K562 (cell line): Measurements from ENCODE around the gene RPP38. TPM values are rescaled to one million over a fixed set of nuclear protein-coding genes. Genes with fewer than 3 reads are reported as not detected.

Experiments
- ATAC-seq: fragments of 200-7000 bp; cut with Tn5 transposase; 3 replicates; pipeline ENCODE4 v1.9.1; 2020; ENCODE audit warnings: moderate library complexity
- BruUV-seq: library from RNA; stranded (reverse); fragments of 400-500 nt; replicated peaks from 2 replicates; lab custom pipeline; 2021; lab: Mats Ljungman, UMichigan
- CTCF ChIA-PET: fragments of 300-600 bp; formaldehyde crosslinking; extraction: SDS; loops from one replicate; lab custom pipeline; 2021; ENCODE audit warnings: low intra/inter-chr PET ratio; lab: Yijun Ruan, JAX
- POLR2A ChIA-PET: fragments of 300-600, 350-650 bp; sonication (Branson Sonifier 250); formaldehyde crosslinking; extraction: SDS; loops from one replicate; lab custom pipeline; 2021; ENCODE audit warnings: antibody characterized with exemption, inconsistent platforms; lab: Yijun Ruan, JAX
- DNase-seq, 4 experiments: peaks; one replicate each; pipeline versions ENCODE4 v3.0.0 to v3.0.0-alpha.2; 2011 to 2018; ENCODE audit warnings: low spot score in 3 of 4, mixed read lengths in 3 of 4; ENCODE audit errors: extremely low read depth in 1 of 4
- FAIRE-seq: peaks from 2 replicates; lab custom pipeline; 2011; peaks lifted over from hg19 to GRCh38; lab: Jason Lieb, UNC
- H2AFZ ChIP-seq: 2 replicates; pipeline ENCODE4 v1.6.0; 2011; ENCODE audit warnings: low read depth, low read length, control low read depth, inconsistent platforms
- H3K27ac ChIP-seq: fragments of 200-600 bp; 3 replicates; pipeline ENCODE4 v1.8.0; 2011; ENCODE audit warnings: low read depth, mild to moderate bottlenecking, control low read depth, inconsistent platforms, low read length, moderate library complexity, mixed read lengths; ENCODE audit errors: extremely low read depth
- H3K27me3 ChIP-seq, 2 experiments: fragments of 300-600 bp in 1 of 2; 2 replicates in 1 of 2; 3 replicates in 1 of 2; pipeline versions ENCODE4 v1.6.0 to v1.8.0; 2011; ENCODE audit warnings: inconsistent platforms in 2 of 2, low read length in 2 of 2, mild to moderate bottlenecking in 1 of 2, mixed read lengths in 1 of 2, moderate library complexity in 1 of 2; ENCODE audit not compliant: control insufficient read depth in 2 of 2, insufficient read depth in 2 of 2
- H3K36me3 ChIP-seq: fragments of 300-600 bp; 3 replicates; pipeline ENCODE4 v1.8.0; 2011; ENCODE audit warnings: mild to moderate bottlenecking, low read length, inconsistent platforms; ENCODE audit not compliant: control insufficient read depth, insufficient read depth
- H3K4me1 ChIP-seq, 2 experiments: fragments of 200-600 bp in 1 of 2; replicated peaks in 1 of 2; 2 replicates in 1 of 2; 3 replicates in 1 of 2; pipeline versions ENCODE4 v1.5.1 to v1.8.0; 2011; ENCODE audit warnings: inconsistent platforms in 2 of 2, low read length in 2 of 2, mild to moderate bottlenecking in 1 of 2, mixed read lengths in 1 of 2, moderate library complexity in 1 of 2; ENCODE audit not compliant: control insufficient read depth in 2 of 2, insufficient read depth in 2 of 2
- H3K4me2 ChIP-seq: 2 replicates; pipeline ENCODE4 v1.6.1; 2011; ENCODE audit warnings: low read length, control low read depth, inconsistent platforms, mixed read lengths; ENCODE audit not compliant: insufficient read depth
- H3K4me3 ChIP-seq: fragments of 200-600 bp; sonication (generic), shearing (Covaris generic); 2 replicates; pipeline ENCODE4 v1.5.1; 2016; ENCODE audit warnings: control low read depth, inconsistent platforms
- H3K79me2 ChIP-seq: fragments of 200-600 bp; 3 replicates; pipeline ENCODE4 v1.8.0; 2011; ENCODE audit warnings: low read length, inconsistent platforms; ENCODE audit not compliant: control insufficient read depth, insufficient read depth
- H3K9ac ChIP-seq, 2 experiments: 2 replicates each; pipeline versions ENCODE4 v1.6.0 to v1.6.1; 2011; ENCODE audit warnings: low read depth in 2 of 2, low read length in 2 of 2, control low read depth in 1 of 2, inconsistent platforms in 1 of 2, mild to moderate bottlenecking in 1 of 2, mixed read lengths in 1 of 2; ENCODE audit not compliant: insufficient read depth in 1 of 2
- H3K9me1 ChIP-seq: one replicate; pipeline ENCODE4 v1.6.0; 2011; ENCODE audit warnings: inconsistent platforms, mild to moderate bottlenecking, low read length, moderate library complexity; ENCODE audit not compliant: control insufficient read depth, insufficient read depth
- H3K9me3 ChIP-seq: replicated peaks from 2 replicates; pipeline ENCODE4 v1.5.1; 2011; ENCODE audit warnings: low read depth, low read length, inconsistent platforms; ENCODE audit not compliant: control insufficient read depth, insufficient read depth
- H4K20me1 ChIP-seq: replicated peaks from 2 replicates; pipeline ENCODE4 v1.6.1; 2011; ENCODE audit warnings: low read length, inconsistent platforms, mixed read lengths; ENCODE audit not compliant: control insufficient read depth, insufficient read depth
- CTCF ChIP-seq, 3 experiments: IDR thresholded peaks in 2 of 3; conservative IDR thresholded peaks in 1 of 3; 2 replicates each; pipeline ENCODE4 v1.5.1; 2011 to 2012; ENCODE audit warnings: low read length in 3 of 3, mild to moderate bottlenecking in 3 of 3, control low read depth in 2 of 3, improper control_type of control experiment in 1 of 3, inconsistent platforms in 1 of 3, low read depth in 1 of 3, mixed read lengths in 1 of 3, moderate library complexity in 1 of 3; ENCODE audit not compliant: insufficient read depth in 2 of 3
- GATA2 ChIP-seq: sonication (generic); formaldehyde crosslinking; IDR thresholded peaks from 2 replicates; pipeline ENCODE4 v1.4.0; 2020; ENCODE audit warnings: mild to moderate bottlenecking, missing genetic modification reagents
- GTF2A2 ChIP-seq: IDR thresholded peaks from 2 replicates; pipeline ENCODE4 v1.6.1; 2016; ENCODE audit warnings: mild to moderate bottlenecking, missing genetic modification characterization, missing compliant biosample characterization
- NCOR1 ChIP-seq: fragments of 450-650 bp; IDR thresholded peaks from 2 replicates; pipeline ENCODE4 v1.6.1; 2016; ENCODE audit warnings: mild to moderate bottlenecking, moderate library complexity
- RAD21 ChIP-seq, 2 experiments: fragments of 250-450 bp in 1 of 2; fragments of 450-650 bp in 1 of 2; sonication (Bioruptor Pico) in 1 of 2; formaldehyde crosslinking in 1 of 2; IDR thresholded peaks in 1 of 2; conservative IDR thresholded peaks in 1 of 2; 2 replicates each; pipeline versions ENCODE4 v1.4.0 to v1.8.0; 2020 to 2022; ENCODE audit warnings: mild to moderate bottlenecking in 2 of 2, moderate library complexity in 1 of 2
- RCOR1 ChIP-seq, 2 experiments: IDR thresholded peaks; 2 replicates each; pipeline ENCODE4 v1.6.1; 2012; ENCODE audit warnings: low read depth in 2 of 2, low read length in 2 of 2, borderline replicate concordance in 1 of 2, improper control_type of control experiment in 1 of 2
- SMARCC2 ChIP-seq: fragments of 450-650 bp; IDR thresholded peaks from 2 replicates; pipeline ENCODE4 v1.6.1; 2017; ENCODE audit warnings: antibody characterized with exemption, moderate library complexity, mild to moderate bottlenecking, low read depth
- STAG1 ChIP-seq: sonication (generic); formaldehyde crosslinking; IDR thresholded peaks from 2 replicates; pipeline ENCODE4 v1.5.0; 2020; ENCODE audit warnings: missing genetic modification reagents, borderline replicate concordance
- TFAP4 ChIP-seq: sonication (generic); formaldehyde crosslinking; IDR thresholded peaks from 2 replicates; pipeline ENCODE4 v1.8.0; 2022; ENCODE audit warnings: missing genetic modification reagents, mild to moderate bottlenecking, moderate library complexity, borderline replicate concordance
- WGBS: fragments of 100-300 bp; shearing (Covaris generic); methylation state at CpG from one replicate; pipeline ENCODE4 v1.1.6; 2016; ENCODE audit warnings: low coverage, mixed read lengths; ENCODE audit not compliant: insufficient coverage; ENCODE audit errors: missing lambda C conversion rate; 5-methylcytosine and 5-hydroxymethylcytosine counted together
- in situ Hi-C: fragments of 300-500 bp; cut with MboI; formaldehyde crosslinking; loops from 4 replicates; pipeline ENCODE4 v1.15.0; 2018; ENCODE audit warnings: inconsistent platforms, mixed read lengths
- intact Hi-C: fragments of 100-400 bp; cut with micrococcal nuclease; formaldehyde crosslinking; loops from 2 replicates; pipeline ENCODE4 v1.14.2; 2022
- polyA plus RNA-seq, 8 experiments: library from polyadenylated mRNA; depleted of rRNA in 4 of 8; stranded (reverse) in 5 of 8; unstranded in 3 of 8; fragments of >200 nt; fragmentation: Nextera tagmentation in 2 of 8; fragmentation: Illumina TruSeq in 1 of 8; extraction: Ambion mirVana in 2 of 8; extraction: Trizol in 1 of 8; gene quantifications; 2 replicates each; pipeline versions ENCODE4 v1.2.1 to v1.2.3, GENCODE V29; 2011 to 2014; ENCODE audit warnings: inconsistent platforms in 1 of 8, missing spikeins in 1 of 8
- total RNA-seq, 7 experiments: library from RNA; depleted of rRNA in 6 of 7; stranded (reverse); fragments of >200 nt in 6 of 7; fragmentation: Illumina TruSeq in 2 of 7; extraction: Trizol in 2 of 7; gene quantifications; 2 replicates each; pipeline versions ENCODE4 v1.2.1 to v1.2.3, GENCODE V29; 2011 to 2021; ENCODE audit warnings: low replicate concordance in 1 of 7
- TF ChIP-seq, protein P1 (sequence below), 3 experiments: fragments of 200-800 bp in 1 of 3; fragments of 250-450 bp in 1 of 3; fragments of 450-650 bp in 1 of 3; sonication (Bioruptor Pico) in 1 of 3; sonication (Bioruptor generic) in 1 of 3; formaldehyde crosslinking in 1 of 3; IDR thresholded peaks; 2 replicates each; pipeline versions ENCODE4 v1.6.1 to v1.8.0; 2016 to 2022; ENCODE audit warnings: mild to moderate bottlenecking in 2 of 3, missing genetic modification characterization in 2 of 3, missing compliant biosample characterization in 1 of 3, moderate library complexity in 1 of 3

Gene RPP38
- total and polyA plus RNA-seq, 9 of the 15 experiments (the other 6 are each of a cell fraction or from before 2014, with no cell fraction given) = 26.3 to 58.6 (median 33.8) TPM

DNA sequence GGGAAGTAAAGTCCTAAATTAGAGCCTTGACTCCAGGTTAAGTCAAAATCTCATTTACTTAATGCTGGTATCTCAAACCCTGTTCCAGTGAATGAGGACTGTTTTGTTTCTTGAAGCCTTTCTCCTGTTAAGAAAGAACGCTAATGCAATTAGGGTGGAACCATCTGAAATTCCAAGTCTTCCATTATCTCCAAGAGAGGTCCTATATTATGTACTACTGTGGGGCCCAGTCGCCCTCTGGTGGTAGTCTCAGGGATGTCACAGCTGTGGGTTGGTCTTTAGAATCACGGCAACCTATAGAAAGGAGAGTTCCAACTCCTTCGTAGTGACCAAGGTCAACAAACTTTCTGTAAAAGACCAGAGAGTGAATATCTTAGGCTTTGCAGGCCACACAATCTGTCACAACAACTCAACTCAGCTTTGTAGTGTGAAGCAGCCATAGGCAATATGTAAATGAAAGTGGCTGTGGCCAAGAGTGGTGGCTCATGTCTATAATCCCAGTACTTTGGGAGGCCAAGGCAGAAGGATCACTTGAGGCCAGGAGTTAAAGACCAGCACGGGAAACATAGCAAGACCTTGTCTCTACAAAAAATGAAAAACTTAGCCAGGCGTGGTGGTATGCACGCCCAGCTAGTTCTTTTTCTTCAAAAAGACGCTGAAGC, 9.3 kb downstream of the RPP38 start:
- H3K9ac ChIP-seq = no peak overlapping the region
- no peak overlapping the region for H3K27ac ChIP-seq
- H3K4me2 ChIP-seq = no peak overlapping the region
- ChIA-PET CTCF (interaction anchor here (0.6 to 2.0 kb wide), 4 partner anchors 115 to 608 kb away, joined by 3 to 6 read pairs (median 6); no protein-coding TSS in a partner anchor), POLR2A (interaction anchor here (1.4 kb wide), 2 partner anchors 11 to 16 kb away, joined by 3 to 6 read pairs; no protein-coding TSS in a partner anchor)
- FAIRE-seq (peak; percentile 93), DNase-seq (peak; percentile 64 to 80 (median 68)), ATAC-seq (peak; percentile 99)
- H4K20me1 ChIP-seq = no peaks in the 10 kb centered on the region
- no peaks in the 10 kb centered on the region for H3K27me3 ChIP-seq
- no peaks in the 10 kb centered on the region for H3K4me1 ChIP-seq
- no peak overlapping the region for H2AFZ ChIP-seq
- H3K79me2 ChIP-seq = peaks cover 11% of the 10 kb centered on the region
- no peaks in the 10 kb centered on the region for H3K9me1 ChIP-seq
- intact Hi-C loops (loop anchor here (1.0 to 10.0 kb wide), 2 partner anchors 115 to 572 kb away; no protein-coding TSS in a partner anchor), in situ Hi-C loops (no loop called here)
- BruUV-seq = no TSS peak
- 45% methylated on average over 8 of the region's 8 CpGs for WGBS
- peaks cover 66% of the 10 kb centered on the region for H3K36me3 ChIP-seq
- H3K9me3 ChIP-seq = no peaks in the 10 kb centered on the region
- H3K4me3 ChIP-seq = no peak overlapping the region
- peak in 1 of 2 experiments; percentile 16; a peak in 1 of 4 replicates for TF ChIP-seq RCOR1 (IDR thresholded peaks at IDR 0.05; ENCODE audit: borderline replicate concordance in 1 of 2, low read depth in 2 of 2, low read length in 2 of 2)
- no peak for TF ChIP-seq NCOR1
- TF ChIP-seq RAD21 (CRISPR knock-in tag; conservative IDR thresholded peaks at IDR 0.05 in 1 of 2, IDR thresholded peaks at IDR 0.05 in 1 of 2) = peak; percentile 91 to 94
- peak; percentile 29; the same call in 1 of the 2 replicates for TF ChIP-seq TFAP4 (CRISPR knock-in tag)
- TF ChIP-seq, protein P1, sequence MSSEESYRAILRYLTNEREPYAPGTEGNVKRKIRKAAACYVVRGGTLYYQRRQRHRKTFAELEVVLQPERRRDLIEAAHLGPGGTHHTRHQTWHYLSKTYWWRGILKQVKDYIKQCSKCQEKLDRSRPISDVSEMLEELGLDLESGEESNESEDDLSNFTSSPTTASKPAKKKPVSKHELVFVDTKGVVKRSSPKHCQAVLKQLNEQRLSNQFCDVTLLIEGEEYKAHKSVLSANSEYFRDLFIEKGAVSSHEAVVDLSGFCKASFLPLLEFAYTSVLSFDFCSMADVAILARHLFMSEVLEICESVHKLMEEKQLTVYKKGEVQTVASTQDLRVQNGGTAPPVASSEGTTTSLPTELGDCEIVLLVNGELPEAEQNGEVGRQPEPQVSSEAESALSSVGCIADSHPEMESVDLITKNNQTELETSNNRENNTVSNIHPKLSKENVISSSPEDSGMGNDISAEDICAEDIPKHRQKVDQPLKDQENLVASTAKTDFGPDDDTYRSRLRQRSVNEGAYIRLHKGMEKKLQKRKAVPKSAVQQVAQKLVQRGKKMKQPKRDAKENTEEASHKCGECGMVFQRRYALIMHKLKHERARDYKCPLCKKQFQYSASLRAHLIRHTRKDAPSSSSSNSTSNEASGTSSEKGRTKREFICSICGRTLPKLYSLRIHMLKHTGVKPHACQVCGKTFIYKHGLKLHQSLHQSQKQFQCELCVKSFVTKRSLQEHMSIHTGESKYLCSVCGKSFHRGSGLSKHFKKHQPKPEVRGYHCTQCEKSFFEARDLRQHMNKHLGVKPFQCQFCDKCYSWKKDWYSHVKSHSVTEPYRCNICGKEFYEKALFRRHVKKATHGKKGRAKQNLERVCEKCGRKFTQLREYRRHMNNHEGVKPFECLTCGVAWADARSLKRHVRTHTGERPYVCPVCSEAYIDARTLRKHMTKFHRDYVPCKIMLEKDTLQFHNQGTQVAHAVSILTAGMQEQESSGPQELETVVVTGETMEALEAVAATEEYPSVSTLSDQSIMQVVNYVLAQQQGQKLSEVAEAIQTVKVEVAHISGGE (CRISPR knock-in tag; IDR thresholded peaks at IDR 0.05) = no peak
- TF ChIP-seq CTCF (IDR thresholded peaks at IDR 0.05 in 2 of 3, conservative IDR thresholded peaks at IDR 0.05 in 1 of 3; ENCODE audit: insufficient read depth in 2 of 3, low read depth in 1 of 3, low read length in 3 of 3) = peak; percentile 84 to 93 (median 91)
- TF ChIP-seq GTF2A2 (tag) = no peak
- TF ChIP-seq STAG1 (CRISPR knock-in tag) = peak; percentile 52; the same call in 1 of the 2 replicates
- TF ChIP-seq SMARCC2 = no peak
- TF ChIP-seq GATA2 (CRISPR knock-in tag) = 0 out of 2 replicates have a peak, but pooled peaks have one; percentile 21
